Endodermal cell (in vitro differentiated cells): ENCODE data around the gene METTL21A. TPM values are rescaled to one million over a fixed set of nuclear protein-coding genes. Genes with fewer than 3 reads are reported as not detected.

Source experiments
- DNase-seq: peaks from one replicate; pipeline ENCODE4 v3.0.0-alpha.2; 2017
- H3K27ac ChIP-seq: 2 replicates; pipeline ENCODE4 v1.5.1; 2013; ENCODE audit warnings: mild to moderate bottlenecking, low read depth, low read length, moderate library complexity
- H3K27me3 ChIP-seq: 2 replicates; pipeline ENCODE4 v1.6.1; 2013; ENCODE audit warnings: mild to moderate bottlenecking, low read length, moderate library complexity; ENCODE audit not compliant: insufficient read depth, control insufficient read depth, poor library complexity, severe bottlenecking
- H3K36me3 ChIP-seq: 2 replicates; pipeline ENCODE4 v1.7.0; 2013; ENCODE audit warnings: mild to moderate bottlenecking, low read length, moderate library complexity; ENCODE audit not compliant: control insufficient read depth, insufficient read depth
- H3K4me1 ChIP-seq: one replicate; pipeline ENCODE4 v1.7.0; 2013; ENCODE audit warnings: low read length; ENCODE audit not compliant: control insufficient read depth, insufficient read depth
- H3K4me3 ChIP-seq: 2 replicates; pipeline ENCODE4 v1.5.1; 2013; ENCODE audit warnings: mild to moderate bottlenecking, low read length, moderate library complexity
- H3K9ac ChIP-seq: 2 replicates; pipeline ENCODE4 v1.6.1; 2013; ENCODE audit warnings: mild to moderate bottlenecking, low read length, moderate library complexity; ENCODE audit not compliant: poor library complexity, severe bottlenecking; ENCODE audit errors: extremely low read depth
- H3K9me3 ChIP-seq: 2 replicates; pipeline ENCODE4 v1.6.1; 2013; ENCODE audit warnings: mild to moderate bottlenecking, low read length, moderate library complexity; ENCODE audit not compliant: control insufficient read depth
- H3K27ac Mint-ChIP-seq: 2 replicates; pipeline ENCODE4 v1.8.0; 2020; ENCODE audit warnings: mixed read lengths
- H3K27me3 Mint-ChIP-seq: 2 replicates; pipeline ENCODE4 v1.8.0; 2021; ENCODE audit warnings: mild to moderate bottlenecking, mixed read lengths; ENCODE audit not compliant: insufficient read depth
- H3K36me3 Mint-ChIP-seq: 2 replicates; pipeline ENCODE4 v1.8.0; 2020; ENCODE audit warnings: low read depth, mixed read lengths
- H3K4me1 Mint-ChIP-seq: 2 replicates; pipeline ENCODE4 v1.8.0; 2020; ENCODE audit warnings: mixed read lengths
- H3K4me3 Mint-ChIP-seq: 2 replicates; pipeline ENCODE4 v1.8.0; 2020; ENCODE audit warnings: mild to moderate bottlenecking, moderate library complexity, mixed read lengths
- H3K9me3 Mint-ChIP-seq: 2 replicates; pipeline ENCODE4 v1.8.0; 2020; ENCODE audit warnings: mild to moderate bottlenecking, mixed read lengths
- WGBS, 2 experiments: methylation state at CpG; one replicate each; pipeline versions ENCODE4 v1.1.5 to v1.1.7; 2013; ENCODE audit warnings: missing lambda C conversion rate in 2 of 2, mixed read lengths in 1 of 2; ENCODE audit not compliant: insufficient coverage in 1 of 2, insufficient read length in 1 of 2; 5-methylcytosine and 5-hydroxymethylcytosine counted together
- total RNA-seq, 2 donors: library from RNA; stranded (reverse); fragmentation: NEBNext Ultra II Directional in 1 of 2; extraction: Animal tissue kit (Norgen Biotek cat#: 25700) in 1 of 2; gene quantifications; 2 replicates in 1 of 2; 3 replicates in 1 of 2; pipeline ENCODE4 v1.2.1, GENCODE V29; 2021
- TF ChIP-seq, protein P1 (sequence below): fragments of 200-600 bp; sonication (generic); conservative IDR thresholded peaks from 2 replicates; pipeline ENCODE4 v1.5.0; 2021; ENCODE audit warnings: antibody characterized with exemption, mild to moderate bottlenecking

The METTL21A gene
- total RNA-seq, 2 donors from 2014 or later: 43.4 to 61.2 TPM

DNA sequence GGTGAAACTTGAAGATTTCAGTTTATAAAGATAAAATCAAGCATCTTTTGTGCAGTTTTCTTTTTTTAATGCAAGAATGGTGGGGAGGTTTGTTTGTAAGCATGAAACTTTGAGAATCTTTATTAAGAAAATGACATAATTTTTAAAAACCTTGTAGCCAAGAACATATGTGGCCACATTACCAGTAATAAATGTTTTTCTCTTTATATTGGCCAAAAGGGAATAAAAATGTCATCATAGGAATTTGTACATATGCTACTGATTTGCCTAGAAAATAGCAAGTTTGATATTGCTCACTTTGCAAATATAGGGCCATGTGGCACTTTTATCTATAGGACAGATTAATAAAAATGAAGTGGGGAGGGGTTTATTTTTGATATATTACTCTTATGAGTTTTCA lies 25.6 kb downstream of the METTL21A start:
- H3K27ac Mint-ChIP-seq: no peak overlapping the region
- TF ChIP-seq, protein P1, sequence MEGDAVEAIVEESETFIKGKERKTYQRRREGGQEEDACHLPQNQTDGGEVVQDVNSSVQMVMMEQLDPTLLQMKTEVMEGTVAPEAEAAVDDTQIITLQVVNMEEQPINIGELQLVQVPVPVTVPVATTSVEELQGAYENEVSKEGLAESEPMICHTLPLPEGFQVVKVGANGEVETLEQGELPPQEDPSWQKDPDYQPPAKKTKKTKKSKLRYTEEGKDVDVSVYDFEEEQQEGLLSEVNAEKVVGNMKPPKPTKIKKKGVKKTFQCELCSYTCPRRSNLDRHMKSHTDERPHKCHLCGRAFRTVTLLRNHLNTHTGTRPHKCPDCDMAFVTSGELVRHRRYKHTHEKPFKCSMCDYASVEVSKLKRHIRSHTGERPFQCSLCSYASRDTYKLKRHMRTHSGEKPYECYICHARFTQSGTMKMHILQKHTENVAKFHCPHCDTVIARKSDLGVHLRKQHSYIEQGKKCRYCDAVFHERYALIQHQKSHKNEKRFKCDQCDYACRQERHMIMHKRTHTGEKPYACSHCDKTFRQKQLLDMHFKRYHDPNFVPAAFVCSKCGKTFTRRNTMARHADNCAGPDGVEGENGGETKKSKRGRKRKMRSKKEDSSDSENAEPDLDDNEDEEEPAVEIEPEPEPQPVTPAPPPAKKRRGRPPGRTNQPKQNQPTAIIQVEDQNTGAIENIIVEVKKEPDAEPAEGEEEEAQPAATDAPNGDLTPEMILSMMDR: no peak
- Histone ChIP-seq H3K9ac (no peak overlapping the region), H3K4me3 (no peak overlapping the region), H3K27me3 (no peaks in the 10 kb centered on the region), H3K4me1 (peaks cover 6% of the 10 kb centered on the region), H3K27ac (no peak overlapping the region), H3K9me3 (no peaks in the 10 kb centered on the region), H3K36me3 (peaks cover 49% of the 10 kb centered on the region)
- no peaks in the 10 kb centered on the region for H3K9me3 Mint-ChIP-seq
- no peak for DNase-seq
- peaks cover 25% of the 10 kb centered on the region for H3K4me1 Mint-ChIP-seq
- H3K36me3 Mint-ChIP-seq: peaks cover 27% of the 10 kb centered on the region
- no peak overlapping the region for H3K4me3 Mint-ChIP-seq
- H3K27me3 Mint-ChIP-seq: no peaks in the 10 kb centered on the region

DNA sequence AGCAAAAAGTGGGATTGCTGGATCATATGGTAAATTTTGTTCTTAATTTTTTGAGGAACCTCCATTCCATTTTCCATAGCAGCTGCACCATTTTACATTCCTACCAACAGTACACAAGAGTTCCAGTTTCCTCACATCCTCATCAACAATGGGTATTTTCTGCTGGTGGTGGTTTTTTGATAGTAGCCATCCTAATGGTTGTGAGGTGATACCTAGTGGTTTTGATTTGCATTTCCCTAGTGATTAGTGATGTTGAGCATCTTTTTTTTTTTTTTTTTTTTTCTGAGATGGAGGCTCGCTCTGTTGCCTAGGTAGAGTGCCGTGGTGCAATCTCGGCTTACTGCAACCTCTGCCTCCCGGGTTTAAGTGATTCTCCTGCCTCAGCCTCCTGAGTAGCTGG lies 30.5 kb downstream of the METTL21A start:
- Mint-ChIP-seq H3K27me3 (no peaks in the 10 kb centered on the region), H3K4me3 (no peak overlapping the region), H3K36me3 (peaks cover 65% of the 10 kb centered on the region), H3K27ac (no peak overlapping the region), H3K4me1 (peaks cover 7% of the 10 kb centered on the region), H3K9me3 (peaks cover 22% of the 10 kb centered on the region)
- TF ChIP-seq, protein P1: no peak
- Histone ChIP-seq H3K9me3 (peaks cover 24% of the 10 kb centered on the region), H3K4me1 (no peaks in the 10 kb centered on the region), H3K9ac (no peak overlapping the region), H3K36me3 (peaks cover 79% of the 10 kb centered on the region), H3K27ac (no peak overlapping the region), H3K4me3 (no peak overlapping the region), H3K27me3 (no peaks in the 10 kb centered on the region)
- no peak for DNase-seq
- 95% methylated on average over 4 of the region's 4 CpGs; no CpG with 5 or more reads in 1 of the 2 experiments for WGBS, 2 experiments

DNA sequence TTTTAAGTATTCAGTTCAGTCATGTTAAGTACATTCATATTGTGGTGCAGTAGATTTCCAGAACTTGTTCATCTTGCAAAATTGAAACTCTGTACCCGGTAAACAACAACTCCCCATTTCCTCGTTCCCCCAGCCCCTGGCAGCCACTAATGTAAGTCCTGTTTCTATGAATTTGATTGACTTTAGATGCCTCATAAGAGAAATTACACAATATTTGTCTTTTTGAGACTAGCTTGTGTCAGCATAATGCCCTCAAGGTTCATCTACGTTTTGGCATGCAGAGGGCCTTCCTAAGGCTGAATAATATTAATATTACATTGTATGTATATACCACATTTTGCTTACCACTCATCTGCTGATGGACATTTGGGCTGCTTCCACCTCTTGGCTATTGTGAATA lies 30.9 kb downstream of the METTL21A start:
- Mint-ChIP-seq H3K4me3 (no peak overlapping the region), H3K27ac (no peak overlapping the region), H3K4me1 (peaks cover 4% of the 10 kb centered on the region), H3K9me3 (peaks cover 22% of the 10 kb centered on the region), H3K36me3 (peaks cover 66% of the 10 kb centered on the region), H3K27me3 (no peaks in the 10 kb centered on the region)
- Histone ChIP-seq H3K36me3 (peaks cover 79% of the 10 kb centered on the region), H3K27me3 (no peaks in the 10 kb centered on the region), H3K4me3 (no peak overlapping the region), H3K27ac (no peak overlapping the region), H3K4me1 (no peaks in the 10 kb centered on the region), H3K9ac (no peak overlapping the region), H3K9me3 (peaks cover 24% of the 10 kb centered on the region)
- 90% methylated on average over 2 of the region's 3 CpGs; no CpG with 5 or more reads in 1 of the 2 experiments for WGBS, 2 experiments
- TF ChIP-seq, protein P1: no peak
- no peak for DNase-seq
